Heart left ventricle (tissue), 16 donors: Measurements from ENCODE around the gene ACTL6B. TPM values are rescaled to one million over a fixed set of nuclear protein-coding genes. Genes with fewer than 3 reads are reported as not detected.

Experiments used
- ATAC-seq, 4 donors: fragments of 200-7000 bp; cut with Tn5 transposase; one replicate each; pipeline ENCODE4 v1.9.1; 2020 to 2022; ENCODE audit warnings: moderate library complexity in 4 of 4, mild to moderate bottlenecking in 3 of 4, moderate number of reproducible peaks in 1 of 4
- DNase-seq, 5 donors: peaks; one replicate each; pipeline ENCODE4 v3.0.0-alpha.2; 2020
- H3K27ac ChIP-seq, 12 donors: fragments of 200-600 bp; sonication (generic) in 4 of 12; one replicate each; pipeline versions ENCODE4 v1.5.0 to v1.8.0; 2016 to 2022; ENCODE audit warnings: mild to moderate bottlenecking in 2 of 12
- H3K27me3 ChIP-seq, 9 donors: fragments of 200-600 bp; sonication (generic) in 2 of 9; one replicate each; pipeline versions ENCODE4 v1.5.1 to v1.8.0; 2016 to 2022; ENCODE audit warnings: mild to moderate bottlenecking in 3 of 9
- H3K36me3 ChIP-seq, 9 donors: fragments of 200-600 bp; sonication (generic) in 2 of 9; one replicate each; pipeline versions ENCODE4 v1.5.0 to v1.8.0; 2018 to 2022; ENCODE audit warnings: mild to moderate bottlenecking in 2 of 9
- H3K4me1 ChIP-seq, 12 donors: fragments of 200-600 bp; sonication (generic) in 4 of 12; one replicate each; pipeline versions ENCODE4 v1.5.0 to v1.8.0; 2016 to 2022; ENCODE audit warnings: mild to moderate bottlenecking in 3 of 12
- H3K4me3 ChIP-seq, 12 donors: fragments of 200-600 bp; sonication (generic) in 4 of 12; one replicate each; pipeline versions ENCODE4 v1.5.0 to v1.8.0; 2017 to 2022; ENCODE audit warnings: mild to moderate bottlenecking in 9 of 12, moderate library complexity in 4 of 12
- H3K9me3 ChIP-seq, 12 donors: fragments of 200-600 bp; sonication (generic) in 4 of 12; one replicate each; pipeline versions ENCODE4 v1.5.0 to v1.8.0; 2016 to 2022; ENCODE audit warnings: mild to moderate bottlenecking in 1 of 12
- CTCF ChIP-seq, 12 donors: fragments of 200-600 bp; sonication (generic) in 4 of 12; IDR thresholded peaks; one replicate each; pipeline versions ENCODE4 v1.5.0 to v1.8.0; 2018 to 2022; ENCODE audit warnings: antibody characterized with exemption in 12 of 12, mild to moderate bottlenecking in 5 of 12
- POLR2A ChIP-seq, 2 donors: fragments of 450-650 bp; IDR thresholded peaks; one replicate each; pipeline ENCODE4 v1.6.1; 2017; ENCODE audit warnings: antibody characterized with exemption in 2 of 2, mild to moderate bottlenecking in 2 of 2, moderate library complexity in 2 of 2
- WGBS, 4 donors: extraction: QIAGEN DNeasy Blood & Tissue Kit in 2 of 4; methylation state at CpG; one replicate each; pipeline versions ENCODE4 v1.1.5 to v1.1.7; 2013 to 2018; 5-methylcytosine and 5-hydroxymethylcytosine counted together
- intact Hi-C, 10 donors: fragments of 100-400 bp; cut with DNase I; formaldehyde crosslinking; loops; one replicate each; pipeline versions ENCODE4 v1.11.1 to v1.14.2; 2022
- polyA plus RNA-seq, 2 donors: library from polyadenylated mRNA; stranded (reverse); fragments of 200-250 nt; gene quantifications; one replicate each; pipeline ENCODE4 v1.2.3, GENCODE V29; 2013
- total RNA-seq, 9 donors: library from RNA; depleted of rRNA in 2 of 9; stranded (reverse); fragments of >200 nt in 2 of 9; fragmentation: NEBNext Ultra II Directional in 3 of 9; extraction: Animal tissue kit (Norgen Biotek cat#: 25700) in 3 of 9; gene quantifications; one replicate each; pipeline versions ENCODE4 v1.1.0 to v1.2.4, GENCODE V29; 2016 to 2023
- donor health status: ischemic (EF 13 %, LVEDD 7.1; RV severe dilation, severe dysfunction).
- donor health status: healthy with polysubstance abuse.
- donor health status: DM: no; HTN: yes; CAD: no.
- donor health status: DM: no; HTN: no; CAD: no.
- donor health status: ischemic (EF 25% LVEDD 6.9; RV normal size, moderate dysfunction).
- donor health status: ischemic (EF 25% LVEDD 5.7; RV mildly dilated, moderate dysfunction).
- donor health status: healthy.
- donor health status: DM: yes; HTN: yes; CAD: no.
- donor health status: ischemic (EF 35%, LVEDD 5.7; RV mildly dilated, moderate dysfunction).
- donor health status: nonischemic (EF 11% LVEDD 7.7; RV severe dilation, severe dysfunction).
- donor health status: DM: yes; HTN: yes; CAD: no.
- donor health status: PGD.
- donor health status: ischemic (EF 29% LVEDD 5.4; RV normal size, mild dysfunction).
- donor health status: nonischemic (EF 23%, LVEDD 6.1; RV moderate dilation, normal function).

The ACTL6B gene
- total and polyA plus RNA-seq, 11 donors: not detected

DNA sequence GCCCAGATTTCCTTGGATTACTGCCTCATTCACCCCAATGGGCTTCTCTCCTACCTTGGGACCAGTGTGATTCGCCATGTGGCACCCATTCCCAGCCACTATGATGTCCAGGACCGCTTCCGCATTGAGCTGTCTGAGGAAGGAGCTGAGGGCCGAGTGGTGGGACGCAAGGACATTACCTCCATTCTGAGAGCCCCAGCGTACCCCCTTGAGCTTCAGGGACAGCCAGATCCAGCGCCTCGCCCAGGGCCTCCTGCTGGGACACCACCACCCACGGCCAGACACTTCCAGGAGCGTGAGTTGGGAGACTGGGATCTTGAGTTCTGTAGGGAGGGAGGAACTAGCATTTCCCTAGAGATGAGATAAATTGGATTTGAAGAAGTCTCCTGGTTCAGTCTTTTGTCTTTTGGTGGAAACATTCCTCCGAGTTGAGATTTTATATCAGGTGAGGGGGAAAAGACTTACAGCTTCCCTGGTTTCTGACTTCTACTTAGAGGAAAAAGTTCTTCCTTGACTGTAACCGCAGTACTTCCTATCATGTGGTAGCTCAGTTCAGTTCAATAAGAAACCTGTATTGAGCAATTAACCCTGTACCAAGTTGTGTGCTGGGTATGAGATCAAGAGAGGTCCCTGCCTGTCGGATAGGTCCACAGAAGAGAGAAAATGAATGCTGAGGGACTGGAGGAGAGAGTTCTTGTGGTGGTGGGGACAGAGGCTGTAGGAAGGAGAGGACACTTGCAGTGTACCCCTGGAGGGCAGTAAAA lies 42.7 kb downstream of the ACTL6B start:
- Histone ChIP-seq H3K36me3 (peaks cover 0 to 14% (median 0%) of the 10 kb centered on the region in 9 donors), H3K4me3 (peak overlapping the region in 7 of 12 donors; percentile 69 to 90 (median 77)), H3K27ac (no peak overlapping the region), H3K4me1 (peaks cover 0 to 24% (median 12%) of the 10 kb centered on the region in 12 donors), H3K9me3 (no peaks in the 10 kb centered on the region), H3K27me3 (no peaks in the 10 kb centered on the region)
- ATAC-seq (no peak), DNase-seq (no peak)
- 88 to 93% (median 91%) methylated on average over 13 of the region's 13 CpGs for WGBS, 4 donors
- TF ChIP-seq CTCF (IDR thresholded peaks at IDR 0.05) (no peak), POLR2A (IDR thresholded peaks at IDR 0.05) (no peak)
- intact Hi-C loops: loop anchor here in 7 of 10 donors (1.0 to 10.0 kb wide), 6 partner anchors 27 to 79 kb away; partner anchors contain the start of genes GIGYF1 (in 3 of the 7), GNB2 (in 2 of the 7), AGFG2 (in 1 of the 7) and FBXO24 (in 1 of the 7)

DNA sequence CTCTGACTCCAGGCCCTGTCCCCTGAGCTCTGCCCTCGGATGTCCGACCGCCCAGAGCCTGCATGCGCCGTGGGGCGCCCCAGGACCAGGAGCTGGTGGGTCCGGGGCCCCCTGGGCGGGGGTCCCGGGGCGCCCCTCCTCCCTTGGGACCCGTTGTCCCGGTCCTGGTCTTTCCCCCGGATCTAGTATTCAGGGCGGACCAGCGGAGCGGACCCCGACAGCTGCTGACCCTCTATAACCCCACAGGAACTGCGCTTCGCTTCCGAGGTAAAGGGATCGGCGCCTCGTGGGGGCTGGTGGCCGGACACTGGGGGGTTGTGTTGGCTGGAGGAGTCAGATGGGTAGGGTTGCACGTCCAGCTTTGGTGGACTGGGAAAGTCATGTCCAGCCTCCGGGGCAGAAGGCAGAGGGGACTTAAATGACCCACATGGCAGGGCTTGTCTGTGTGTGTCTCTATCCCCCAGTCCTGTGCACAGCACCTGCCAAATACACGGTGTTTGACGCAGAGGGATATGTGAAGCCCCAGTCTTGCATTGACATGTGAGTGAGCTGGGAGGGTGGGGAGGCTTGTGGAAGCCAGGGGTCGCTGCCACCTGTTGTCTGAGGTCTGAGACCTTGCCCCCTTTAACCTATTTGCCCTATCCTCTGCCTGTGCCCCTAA lies 43.4 kb downstream of the ACTL6B start:
- Histone ChIP-seq H3K36me3 (peaks cover 0 to 14% (median 0%) of the 10 kb centered on the region in 9 donors), H3K9me3 (no peaks in the 10 kb centered on the region), H3K4me1 (peaks cover 0 to 24% (median 12%) of the 10 kb centered on the region in 12 donors), H3K4me3 (peak overlapping the region; percentile 54 to 90 (median 76)), H3K27ac (peak overlapping the region; percentile 17 to 98 (median 92)), H3K27me3 (no peaks in the 10 kb centered on the region)
- no peak for DNase-seq
- 4 to 8% (median 5%) methylated on average over 12 to 29 of the region's 29 CpGs for WGBS, 4 donors
- intact Hi-C loops: loop anchor here in 7 of 10 donors (1.0 to 10.0 kb wide), 8 partner anchors 26 to 79 kb away; partner anchors contain the start of genes GNB2 (in 4 of the 7), GIGYF1 (in 3 of the 7), FBXO24 (in 2 of the 7) and LRCH4 (in 2 of the 7)
- TF ChIP-seq CTCF (IDR thresholded peaks at IDR 0.05) (peak in 1 of 12 donors; percentile 7), POLR2A (IDR thresholded peaks at IDR 0.05) (no peak)
- peak in 1 of 4 donors; percentile 11 for ATAC-seq

DNA sequence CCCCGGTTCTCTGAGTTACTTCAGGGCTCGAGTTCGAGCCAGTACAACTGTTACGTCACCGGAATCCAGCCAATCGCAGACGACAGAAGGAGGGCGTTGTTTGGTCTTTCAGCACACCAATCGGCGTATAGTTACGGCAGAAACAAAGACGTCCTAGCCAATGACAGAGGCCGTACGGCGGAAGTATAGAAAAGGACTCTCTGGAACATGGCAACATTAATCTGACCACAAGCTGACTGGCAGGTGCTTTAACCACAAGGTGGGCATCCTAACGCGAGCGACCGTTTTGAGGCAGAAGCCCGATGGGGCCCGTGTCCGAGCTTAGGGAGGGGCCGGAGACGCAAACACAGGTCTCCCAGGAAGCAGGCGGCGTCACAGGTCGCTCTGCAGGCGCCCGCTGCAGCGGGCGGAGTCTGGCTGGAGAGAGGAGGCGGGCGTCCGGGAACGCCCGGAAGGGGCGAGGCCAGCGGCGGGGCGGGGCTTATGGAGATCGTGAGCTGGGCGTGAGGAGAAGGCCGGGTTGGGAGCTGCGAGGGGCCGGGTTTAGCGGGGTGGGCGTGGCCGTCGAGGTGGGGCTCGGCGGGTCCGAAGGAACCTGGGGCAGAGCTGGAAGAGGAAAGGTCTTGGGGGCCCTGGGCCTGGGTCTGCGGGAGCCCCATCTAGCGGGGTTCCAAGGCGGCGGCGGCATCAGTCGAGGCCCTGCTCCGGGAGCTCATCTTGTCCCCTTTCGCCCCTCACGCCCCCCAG lies 44.1 kb downstream of the ACTL6B start, which contains the start of gene MOSPD3:
TSS of gene MOSPD3 (plus strand) at position 558 of the 747 bp plus-strand sequence. CDS start 252 bp downstream, outside the sequence.
- H3K9me3 ChIP-seq: no peaks in the 10 kb centered on the region
- no peaks in the 10 kb centered on the region for H3K27me3 ChIP-seq
- H3K4me3 ChIP-seq: peak within 1 kb of the TSS; percentile 54 to 90 (median 76)
- ATAC-seq (peak; percentile 96 to 98 (median 98)), DNase-seq (peak; percentile 98 to 99 (median 98))
- H3K4me1 ChIP-seq: peaks cover 0 to 24% (median 12%) of the 10 kb centered on the region in 12 donors
- H3K27ac ChIP-seq: peak within 1 kb of the TSS; percentile 75 to 98 (median 94)
- WGBS, 4 donors: 0 to 1% (median 0%) methylated on average over 46 to 61 of the region's 61 CpGs
- intact Hi-C loops: loop anchor here in 7 of 10 donors (1.0 to 10.0 kb wide), 7 partner anchors 25 to 80 kb away; partner anchors contain the start of genes GNB2 (in 4 of the 7), GIGYF1 (in 3 of the 7), FBXO24 (in 2 of the 7) and LRCH4 (in 2 of the 7)
- H3K36me3 ChIP-seq: peaks cover 0 to 14% (median 0%) of the 10 kb centered on the region in 9 donors
- TF ChIP-seq CTCF (IDR thresholded peaks at IDR 0.05) (no peak), POLR2A (IDR thresholded peaks at IDR 0.05) (peak; percentile 53 to 58)
